HepG2 (cell line): ENCODE data around the gene KIF17.

Experiments
- BCL3 ChIP-seq: sonication (generic); formaldehyde crosslinking; IDR thresholded peaks from 2 replicates; pipeline ENCODE4 v1.5.1; 2020; ENCODE audit warnings: mild to moderate bottlenecking, missing genetic modification reagents, moderate library complexity
- EP300 ChIP-seq, 3 experiments: sonication (generic) in 1 of 3; formaldehyde crosslinking in 1 of 3; IDR thresholded peaks; 2 replicates each; pipeline versions ENCODE4 v1.5.1 to v1.6.1; 2011 to 2020; ENCODE audit warnings: low read depth in 2 of 3, low read length in 2 of 3, borderline replicate concordance in 1 of 3, improper control_type of control experiment in 1 of 3, mild to moderate bottlenecking in 1 of 3, missing genetic modification reagents in 1 of 3, moderate library complexity in 1 of 3
- FOXJ3 ChIP-seq: sonication (generic); formaldehyde crosslinking; IDR thresholded peaks from 2 replicates; pipeline ENCODE4 v1.4.0; 2020; ENCODE audit warnings: missing genetic modification reagents, mild to moderate bottlenecking, borderline replicate concordance
- MAX ChIP-seq: IDR thresholded peaks from 2 replicates; pipeline ENCODE4 v1.6.1; 2012; ENCODE audit warnings: inconsistent platforms
- MXD4 ChIP-seq: IDR thresholded peaks from 2 replicates; pipeline ENCODE4 v1.6.1; 2016; ENCODE audit warnings: mild to moderate bottlenecking, missing biosample characterization, missing genetic modification reagents
- NFRKB ChIP-seq: fragments of 450-650 bp; IDR thresholded peaks from 2 replicates; pipeline ENCODE4 v1.6.1; 2017
- PBX3 ChIP-seq: sonication (generic); formaldehyde crosslinking; IDR thresholded peaks from 2 replicates; pipeline ENCODE4 v1.8.1; 2023; ENCODE audit warnings: missing genetic modification reagents, inconsistent platforms, borderline replicate concordance
- RAD21 ChIP-seq: fragments of 450-650 bp; formaldehyde crosslinking; IDR thresholded peaks from 2 replicates; pipeline ENCODE4 v1.5.0; 2020; ENCODE audit warnings: mild to moderate bottlenecking
- SP1 ChIP-seq, 2 experiments: fragments of 450-650 bp in 1 of 2; sonication (generic) in 1 of 2; formaldehyde crosslinking in 1 of 2; IDR thresholded peaks; 2 replicates each; pipeline versions ENCODE4 v1.4.0 to v1.6.1; 2016 to 2020; ENCODE audit warnings: missing genetic modification reagents in 1 of 2
- TAF1 ChIP-seq: sonication (generic); formaldehyde crosslinking; IDR thresholded peaks from 2 replicates; pipeline ENCODE4 v1.4.0; 2020; ENCODE audit warnings: missing genetic modification reagents
- TBP ChIP-seq: sonication (generic); formaldehyde crosslinking; IDR thresholded peaks from 2 replicates; pipeline ENCODE4 v1.5.0; 2020; ENCODE audit warnings: missing genetic modification reagents

GRCh38 chr1:20648438-20648837 lies 69.4 kb downstream of the KIF17 start:
- TF ChIP-seq MXD4 (CRISPR knock-in tag) = no peak
- TF ChIP-seq MAX = no peak
- no peak for TF ChIP-seq BCL3
- TF ChIP-seq FOXJ3 (CRISPR knock-in tag) = no peak
- TF ChIP-seq RAD21 (CRISPR knock-in tag) = no peak
- TF ChIP-seq TAF1 (CRISPR knock-in tag) = no peak
- no peak for TF ChIP-seq NFRKB
- no peak for TF ChIP-seq PBX3
- no peak for TF ChIP-seq SP1 (IDR thresholded peaks at IDR 0.05)
- TF ChIP-seq SP1 (CRISPR knock-in tag; IDR thresholded peaks at IDR 0.05) = no peak
- TF ChIP-seq TBP = no peak
- no peak for TF ChIP-seq EP300 (IDR thresholded peaks at IDR 0.05; ENCODE audit: low read depth in 2 of 2, low read length in 2 of 2)
- no peak for TF ChIP-seq EP300 (CRISPR knock-in tag; IDR thresholded peaks at IDR 0.05; ENCODE audit: borderline replicate concordance)
